ENCODE results near the gene MAP3K12. TPM values are rescaled to one million over a fixed set of nuclear protein-coding genes. Genes with fewer than 3 reads are reported as not detected.
A peak's percentile ranks its signal among the peaks of the same experiment; 100 is the strongest.

MAP3K12 gene
- total and polyA plus RNA-seq, 2 of the 13 experiments (the other 11 are each of a cell fraction or from before 2014, with no cell fraction given) = 0.20 to 1.1 TPM

DNA sequence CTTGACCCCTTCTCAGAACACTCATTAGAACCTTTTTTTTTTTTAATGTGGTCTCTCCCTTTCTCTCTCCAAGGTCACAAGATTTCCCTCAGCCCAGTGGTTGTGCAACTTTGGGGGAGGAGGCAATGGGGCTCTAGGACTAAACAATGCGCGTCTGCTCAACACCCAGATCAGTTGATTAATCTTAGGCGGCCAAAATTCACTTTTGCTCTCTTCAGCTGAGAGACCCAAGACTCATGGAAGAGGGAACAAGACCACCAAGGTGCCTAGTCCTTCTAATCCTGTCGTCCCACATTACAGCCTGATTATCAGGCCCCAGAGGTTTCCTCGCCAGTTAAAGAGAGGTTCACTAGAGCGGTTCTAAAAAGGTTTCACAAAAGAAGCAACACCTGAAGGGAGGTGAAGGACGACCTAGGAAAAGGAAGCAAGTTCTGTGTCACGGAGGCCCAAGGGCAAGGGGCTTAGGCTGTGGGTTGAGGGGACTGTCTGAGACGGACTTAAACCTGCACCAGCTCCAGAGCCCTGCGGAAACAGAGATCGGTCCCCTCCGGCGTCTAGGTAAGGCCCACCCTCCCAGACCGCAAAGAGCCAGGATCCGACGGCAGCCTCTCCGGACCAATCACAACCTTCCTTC, 1.0 kb upstream of the MAP3K12 start (continued):
- TF ChIP-seq, protein P1, sequence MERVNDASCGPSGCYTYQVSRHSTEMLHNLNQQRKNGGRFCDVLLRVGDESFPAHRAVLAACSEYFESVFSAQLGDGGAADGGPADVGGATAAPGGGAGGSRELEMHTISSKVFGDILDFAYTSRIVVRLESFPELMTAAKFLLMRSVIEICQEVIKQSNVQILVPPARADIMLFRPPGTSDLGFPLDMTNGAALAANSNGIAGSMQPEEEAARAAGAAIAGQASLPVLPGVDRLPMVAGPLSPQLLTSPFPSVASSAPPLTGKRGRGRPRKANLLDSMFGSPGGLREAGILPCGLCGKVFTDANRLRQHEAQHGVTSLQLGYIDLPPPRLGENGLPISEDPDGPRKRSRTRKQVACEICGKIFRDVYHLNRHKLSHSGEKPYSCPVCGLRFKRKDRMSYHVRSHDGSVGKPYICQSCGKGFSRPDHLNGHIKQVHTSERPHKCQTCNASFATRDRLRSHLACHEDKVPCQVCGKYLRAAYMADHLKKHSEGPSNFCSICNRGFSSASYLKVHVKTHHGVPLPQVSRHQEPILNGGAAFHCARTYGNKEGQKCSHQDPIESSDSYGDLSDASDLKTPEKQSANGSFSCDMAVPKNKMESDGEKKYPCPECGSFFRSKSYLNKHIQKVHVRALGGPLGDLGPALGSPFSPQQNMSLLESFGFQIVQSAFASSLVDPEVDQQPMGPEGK (CRISPR knock-in tag; IDR thresholded peaks at IDR 0.05) = peak; percentile 7; the same call in 1 of the 2 replicates
- TF ChIP-seq, protein P2, sequence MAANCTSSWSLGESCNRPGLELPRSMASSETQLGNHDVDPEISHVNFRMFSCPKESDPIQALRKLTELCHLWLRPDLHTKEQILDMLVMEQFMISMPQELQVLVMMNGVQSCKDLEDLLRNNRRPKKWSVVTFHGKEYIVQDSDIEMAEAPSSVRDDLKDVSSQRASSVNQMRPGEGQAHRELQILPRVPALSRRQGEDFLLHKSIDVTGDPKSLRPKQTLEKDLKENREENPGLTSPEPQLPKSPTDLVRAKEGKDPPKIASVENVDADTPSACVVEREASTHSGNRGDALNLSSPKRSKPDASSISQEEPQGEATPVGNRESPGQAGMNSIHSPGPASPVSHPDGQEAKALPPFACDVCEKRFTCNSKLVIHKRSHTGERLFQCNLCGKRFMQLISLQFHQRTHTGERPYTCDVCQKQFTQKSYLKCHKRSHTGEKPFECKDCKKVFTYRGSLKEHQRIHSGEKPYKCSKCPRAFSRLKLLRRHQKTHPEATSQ (CRISPR knock-in tag; IDR thresholded peaks at IDR 0.05; ENCODE audit: borderline replicate concordance) = 0 out of 2 replicates have a peak, but pooled peaks have one; percentile 29
- TF ChIP-seq TARDBP (CRISPR knock-in tag; IDR thresholded peaks at IDR 0.05) = 0 out of 2 replicates have a peak, but pooled peaks have one; percentile 49
- TF ChIP-seq HHEX (CRISPR knock-in tag; IDR thresholded peaks at IDR 0.05) = no peak
- no peak for TF ChIP-seq ZNF720 (CRISPR knock-in tag; IDR thresholded peaks at IDR 0.05)
- no peak for TF ChIP-seq ZNF780A (CRISPR knock-in tag; IDR thresholded peaks at IDR 0.05)
- TF ChIP-seq, protein P3, sequence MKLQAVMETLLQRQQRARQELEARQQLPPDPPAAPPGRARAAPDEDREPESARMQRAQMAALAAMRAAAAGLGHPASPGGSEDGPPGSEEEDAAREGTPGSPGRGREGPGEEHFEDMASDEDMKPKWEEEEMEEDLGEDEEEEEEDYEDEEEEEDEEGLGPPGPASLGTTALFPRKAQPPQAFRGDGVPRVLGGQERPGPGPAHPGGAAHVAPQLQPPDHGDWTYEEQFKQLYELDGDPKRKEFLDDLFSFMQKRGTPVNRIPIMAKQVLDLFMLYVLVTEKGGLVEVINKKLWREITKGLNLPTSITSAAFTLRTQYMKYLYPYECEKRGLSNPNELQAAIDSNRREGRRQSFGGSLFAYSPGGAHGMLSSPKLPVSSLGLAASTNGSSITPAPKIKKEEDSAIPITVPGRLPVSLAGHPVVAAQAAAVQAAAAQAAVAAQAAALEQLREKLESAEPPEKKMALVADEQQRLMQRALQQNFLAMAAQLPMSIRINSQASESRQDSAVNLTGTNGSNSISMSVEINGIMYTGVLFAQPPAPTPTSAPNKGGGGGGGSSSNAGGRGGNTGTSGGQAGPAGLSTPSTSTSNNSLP (IDR thresholded peaks at IDR 0.05; ENCODE audit: low read depth, low read length) = 0 out of 2 replicates have a peak, but pooled peaks have one; percentile 2
- TF ChIP-seq RBM22 (optimal IDR thresholded peaks at IDR 0.05; ENCODE audit: low read length) = no peak
- TF ChIP-seq POLR2AphosphoS2 (IDR thresholded peaks at IDR 0.05; ENCODE audit: low read depth, low read length) = peak; percentile 30; the same call in 1 of the 2 replicates
- TF ChIP-seq, protein P4, sequence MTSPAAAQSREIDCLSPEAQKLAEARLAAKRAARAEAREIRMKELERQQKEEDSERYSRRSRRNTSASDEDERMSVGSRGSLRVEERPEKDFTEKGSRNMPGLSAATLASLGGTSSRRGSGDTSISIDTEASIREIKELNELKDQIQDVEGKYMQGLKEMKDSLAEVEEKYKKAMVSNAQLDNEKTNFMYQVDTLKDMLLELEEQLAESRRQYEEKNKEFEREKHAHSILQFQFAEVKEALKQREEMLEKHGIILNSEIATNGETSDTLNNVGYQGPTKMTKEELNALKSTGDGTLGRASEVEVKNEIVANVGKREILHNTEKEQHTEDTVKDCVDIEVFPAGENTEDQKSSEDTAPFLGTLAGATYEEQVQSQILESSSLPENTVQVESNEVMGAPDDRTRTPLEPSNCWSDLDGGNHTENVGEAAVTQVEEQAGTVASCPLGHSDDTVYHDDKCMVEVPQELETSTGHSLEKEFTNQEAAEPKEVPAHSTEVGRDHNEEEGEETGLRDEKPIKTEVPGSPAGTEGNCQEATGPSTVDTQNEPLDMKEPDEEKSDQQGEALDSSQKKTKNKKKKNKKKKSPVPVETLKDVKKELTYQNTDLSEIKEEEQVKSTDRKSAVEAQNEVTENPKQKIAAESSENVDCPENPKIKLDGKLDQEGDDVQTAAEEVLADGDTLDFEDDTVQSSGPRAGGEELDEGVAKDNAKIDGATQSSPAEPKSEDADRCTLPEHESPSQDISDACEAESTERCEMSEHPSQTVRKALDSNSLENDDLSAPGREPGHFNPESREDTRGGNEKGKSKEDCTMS (CRISPR knock-in tag; conservative IDR thresholded peaks at IDR 0.05) = no peak
- TF ChIP-seq, protein P5, sequence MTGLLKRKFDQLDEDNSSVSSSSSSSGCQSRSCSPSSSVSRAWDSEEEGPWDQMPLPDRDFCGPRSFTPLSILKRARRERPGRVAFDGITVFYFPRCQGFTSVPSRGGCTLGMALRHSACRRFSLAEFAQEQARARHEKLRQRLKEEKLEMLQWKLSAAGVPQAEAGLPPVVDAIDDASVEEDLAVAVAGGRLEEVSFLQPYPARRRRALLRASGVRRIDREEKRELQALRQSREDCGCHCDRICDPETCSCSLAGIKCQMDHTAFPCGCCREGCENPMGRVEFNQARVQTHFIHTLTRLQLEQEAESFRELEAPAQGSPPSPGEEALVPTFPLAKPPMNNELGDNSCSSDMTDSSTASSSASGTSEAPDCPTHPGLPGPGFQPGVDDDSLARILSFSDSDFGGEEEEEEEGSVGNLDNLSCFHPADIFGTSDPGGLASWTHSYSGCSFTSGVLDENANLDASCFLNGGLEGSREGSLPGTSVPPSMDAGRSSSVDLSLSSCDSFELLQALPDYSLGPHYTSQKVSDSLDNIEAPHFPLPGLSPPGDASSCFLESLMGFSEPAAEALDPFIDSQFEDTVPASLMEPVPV (CRISPR knock-in tag; IDR thresholded peaks at IDR 0.05) = 0 out of 2 replicates have a peak, but pooled peaks have one; percentile 67
- no peak for TF ChIP-seq ZNF564 (CRISPR knock-in tag; IDR thresholded peaks at IDR 0.05)
- peak; percentile 12 for TF ChIP-seq SKI (IDR thresholded peaks at IDR 0.05; ENCODE audit: partially characterized antibody)
- peak; percentile 63 for TF ChIP-seq SAP130 (CRISPR knock-in tag; IDR thresholded peaks at IDR 0.05; ENCODE audit: low read depth)
- no peak for TF ChIP-seq ZNF234 (CRISPR knock-in tag; conservative IDR thresholded peaks at IDR 0.05)
- TF ChIP-seq, protein P6, sequence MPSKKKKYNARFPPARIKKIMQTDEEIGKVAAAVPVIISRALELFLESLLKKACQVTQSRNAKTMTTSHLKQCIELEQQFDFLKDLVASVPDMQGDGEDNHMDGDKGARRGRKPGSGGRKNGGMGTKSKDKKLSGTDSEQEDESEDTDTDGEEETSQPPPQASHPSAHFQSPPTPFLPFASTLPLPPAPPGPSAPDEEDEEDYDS (CRISPR knock-in tag; IDR thresholded peaks at IDR 0.05) = 0 out of 2 replicates have a peak, but pooled peaks have one; percentile 46
- TF ChIP-seq, protein P7, sequence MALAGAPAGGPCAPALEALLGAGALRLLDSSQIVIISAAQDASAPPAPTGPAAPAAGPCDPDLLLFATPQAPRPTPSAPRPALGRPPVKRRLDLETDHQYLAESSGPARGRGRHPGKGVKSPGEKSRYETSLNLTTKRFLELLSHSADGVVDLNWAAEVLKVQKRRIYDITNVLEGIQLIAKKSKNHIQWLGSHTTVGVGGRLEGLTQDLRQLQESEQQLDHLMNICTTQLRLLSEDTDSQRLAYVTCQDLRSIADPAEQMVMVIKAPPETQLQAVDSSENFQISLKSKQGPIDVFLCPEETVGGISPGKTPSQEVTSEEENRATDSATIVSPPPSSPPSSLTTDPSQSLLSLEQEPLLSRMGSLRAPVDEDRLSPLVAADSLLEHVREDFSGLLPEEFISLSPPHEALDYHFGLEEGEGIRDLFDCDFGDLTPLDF (CRISPR knock-in tag; IDR thresholded peaks at IDR 0.05) = no peak

Data from HepG2 (cell line).